Ectodermal cell (in vitro differentiated cells): Measurements from ENCODE around the gene C1QTNF5.

ENCODE experiments used
- H3K27ac ChIP-seq: 2 replicates; pipeline ENCODE4 v1.7.0; 2013; ENCODE audit warnings: mild to moderate bottlenecking, low read depth, low read length; ENCODE audit not compliant: insufficient read depth, poor library complexity, severe bottlenecking
- H3K27me3 ChIP-seq: 2 replicates; pipeline ENCODE4 v1.7.0; 2013; ENCODE audit warnings: mild to moderate bottlenecking, low read length; ENCODE audit not compliant: insufficient read depth, control insufficient read depth, poor library complexity, severe bottlenecking
- H3K36me3 ChIP-seq: one replicate; pipeline ENCODE4 v1.7.0; 2013; ENCODE audit warnings: low read length; ENCODE audit not compliant: control insufficient read depth, insufficient read depth
- H3K4me1 ChIP-seq: one replicate; pipeline ENCODE4 v1.7.0; 2013; ENCODE audit warnings: low read length; ENCODE audit not compliant: control insufficient read depth, insufficient read depth
- H3K4me3 ChIP-seq: 2 replicates; pipeline ENCODE4 v1.7.0; 2013; ENCODE audit warnings: low read depth, low read length, control low read depth; ENCODE audit not compliant: insufficient read depth
- H3K9me3 ChIP-seq: 2 replicates; pipeline ENCODE4 v1.7.0; 2013; ENCODE audit warnings: mild to moderate bottlenecking, low read length, moderate library complexity; ENCODE audit not compliant: control insufficient read depth
- WGBS, 2 experiments: methylation state at CpG; one replicate each; pipeline ENCODE4 v1.1.7; 2013; ENCODE audit warnings: missing lambda C conversion rate in 2 of 2; 5-methylcytosine and 5-hydroxymethylcytosine counted together

The C1QTNF5 gene

GRCh38 chr11:119365071-119365591 is 24.4 kb upstream of the C1QTNF5 start:
- Histone ChIP-seq H3K36me3 (no peaks in the 10 kb centered on the region), H3K27me3 (peaks cover 38% of the 10 kb centered on the region), H3K4me3 (no peak overlapping the region), H3K9me3 (no peaks in the 10 kb centered on the region), H3K27ac (no peak overlapping the region), H3K4me1 (peaks cover 56% of the 10 kb centered on the region)
- 77 to 81% methylated on average over 6 of the region's 6 CpGs for WGBS, 2 experiments

- Histone ChIP-seq H3K27ac (no peak overlapping the region), H3K4me3 (peak overlapping the region; percentile 36), H3K36me3 (peaks cover 3% of the 10 kb centered on the region), H3K9me3 (no peaks in the 10 kb centered on the region), H3K27me3 (peaks cover 38% of the 10 kb centered on the region), H3K4me1 (peaks cover 55% of the 10 kb centered on the region)
- WGBS, 2 experiments: 4% methylated on average over 88 of the region's 88 CpGs
Observed at GRCh38 chr11:119363851-119364590, 23.3 kb upstream of the C1QTNF5 start.

DNA sequence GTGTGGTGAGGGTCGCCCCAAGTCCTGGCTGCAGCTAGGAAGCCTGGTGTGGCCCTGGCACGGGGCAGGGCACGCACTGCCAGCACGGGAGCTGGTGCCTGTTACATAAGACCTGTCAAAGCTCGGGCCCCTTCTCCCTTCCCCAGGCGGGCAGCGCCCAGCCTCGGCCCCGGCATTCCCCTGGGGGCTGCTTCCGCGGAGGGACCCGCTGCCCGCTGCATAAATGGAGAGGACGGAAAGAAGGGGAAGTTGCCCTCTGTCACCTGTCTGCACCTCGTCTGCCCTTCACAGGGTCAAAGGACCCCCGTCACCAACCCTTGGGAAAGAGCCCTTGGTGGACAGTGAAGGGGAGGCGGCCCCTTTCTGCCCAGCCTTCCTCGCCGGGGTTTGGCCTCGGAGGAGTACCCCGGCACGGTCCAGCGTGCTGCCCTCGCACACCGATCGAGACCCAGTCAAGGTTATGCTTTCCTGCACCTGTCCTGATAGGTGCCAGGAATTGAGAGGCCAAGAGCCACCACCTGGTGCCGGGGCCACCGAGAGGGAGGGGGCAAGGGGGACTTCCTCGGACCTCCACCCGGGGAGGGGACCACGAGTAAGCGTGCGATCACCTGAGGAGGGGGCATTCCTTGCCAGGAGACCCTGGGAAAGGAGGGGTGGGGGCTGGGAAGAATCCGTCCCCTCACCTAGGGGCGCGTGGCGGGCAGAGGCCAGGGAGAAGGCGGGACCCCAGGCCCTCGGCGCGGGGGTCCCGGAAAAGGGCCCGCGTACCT is 22.6 kb upstream of the C1QTNF5 start:
- peaks cover 5% of the 10 kb centered on the region for H3K36me3 ChIP-seq
- WGBS, 2 experiments: 60 to 61% methylated on average over 44 of the region's 44 CpGs
- peak overlapping the region; percentile 36 for H3K4me3 ChIP-seq
- peaks cover 38% of the 10 kb centered on the region for H3K27me3 ChIP-seq
- no peak overlapping the region for H3K27ac ChIP-seq
- H3K4me1 ChIP-seq: peaks cover 47% of the 10 kb centered on the region
- H3K9me3 ChIP-seq: no peaks in the 10 kb centered on the region

GRCh38 chr11:119362741-119363080 is 22.0 kb upstream of the C1QTNF5 start:
- 92 to 96% methylated on average over 5 of the region's 5 CpGs for WGBS, 2 experiments
- Histone ChIP-seq H3K9me3 (no peaks in the 10 kb centered on the region), H3K27ac (no peak overlapping the region), H3K27me3 (peaks cover 38% of the 10 kb centered on the region), H3K4me3 (no peak overlapping the region), H3K36me3 (peaks cover 5% of the 10 kb centered on the region), H3K4me1 (peaks cover 41% of the 10 kb centered on the region)

DNA sequence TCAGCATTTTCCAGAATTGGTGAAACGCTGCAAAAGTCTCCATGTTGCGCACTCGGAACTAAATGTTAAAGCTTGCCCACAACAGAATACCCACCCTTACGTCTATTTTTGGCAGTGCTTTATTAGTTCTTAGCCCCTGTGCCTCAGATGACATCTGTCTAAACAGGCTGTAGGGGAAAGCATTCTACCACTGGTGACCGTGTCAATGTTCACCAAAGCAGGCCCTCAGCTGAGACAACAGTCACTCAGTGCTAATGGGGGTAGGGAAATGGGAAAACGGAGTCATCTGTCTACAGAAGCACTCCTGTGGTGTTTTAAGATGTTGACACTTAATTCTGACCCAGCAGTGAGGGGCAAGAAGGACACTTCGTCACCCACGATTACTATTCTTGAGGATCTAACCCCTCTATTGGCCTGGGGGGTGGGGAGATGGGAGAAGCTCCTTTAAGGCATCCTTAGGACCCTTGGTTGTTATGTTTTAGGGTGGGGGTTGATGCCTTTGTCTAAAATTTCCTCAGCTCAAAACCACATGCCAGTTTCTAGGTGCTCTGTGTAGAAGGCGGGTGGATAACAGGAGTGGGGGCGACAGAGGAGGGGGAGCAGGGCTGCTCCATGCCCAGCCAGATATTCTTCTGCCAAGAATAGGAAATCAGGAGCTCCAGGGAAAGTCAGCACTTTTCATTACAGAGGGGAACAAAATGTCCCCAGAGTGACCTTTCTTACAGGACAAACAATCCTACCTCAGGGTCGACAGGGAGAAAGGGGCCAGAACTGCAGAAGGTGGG is 21.4 kb upstream of the C1QTNF5 start:
- H3K4me1 ChIP-seq: peaks cover 36% of the 10 kb centered on the region
- no peaks in the 10 kb centered on the region for H3K9me3 ChIP-seq
- 78 to 80% methylated on average over 11 of the region's 11 CpGs for WGBS, 2 experiments
- no peak overlapping the region for H3K4me3 ChIP-seq
- H3K27me3 ChIP-seq: peaks cover 38% of the 10 kb centered on the region
- no peak overlapping the region for H3K27ac ChIP-seq
- H3K36me3 ChIP-seq: peaks cover 5% of the 10 kb centered on the region

DNA sequence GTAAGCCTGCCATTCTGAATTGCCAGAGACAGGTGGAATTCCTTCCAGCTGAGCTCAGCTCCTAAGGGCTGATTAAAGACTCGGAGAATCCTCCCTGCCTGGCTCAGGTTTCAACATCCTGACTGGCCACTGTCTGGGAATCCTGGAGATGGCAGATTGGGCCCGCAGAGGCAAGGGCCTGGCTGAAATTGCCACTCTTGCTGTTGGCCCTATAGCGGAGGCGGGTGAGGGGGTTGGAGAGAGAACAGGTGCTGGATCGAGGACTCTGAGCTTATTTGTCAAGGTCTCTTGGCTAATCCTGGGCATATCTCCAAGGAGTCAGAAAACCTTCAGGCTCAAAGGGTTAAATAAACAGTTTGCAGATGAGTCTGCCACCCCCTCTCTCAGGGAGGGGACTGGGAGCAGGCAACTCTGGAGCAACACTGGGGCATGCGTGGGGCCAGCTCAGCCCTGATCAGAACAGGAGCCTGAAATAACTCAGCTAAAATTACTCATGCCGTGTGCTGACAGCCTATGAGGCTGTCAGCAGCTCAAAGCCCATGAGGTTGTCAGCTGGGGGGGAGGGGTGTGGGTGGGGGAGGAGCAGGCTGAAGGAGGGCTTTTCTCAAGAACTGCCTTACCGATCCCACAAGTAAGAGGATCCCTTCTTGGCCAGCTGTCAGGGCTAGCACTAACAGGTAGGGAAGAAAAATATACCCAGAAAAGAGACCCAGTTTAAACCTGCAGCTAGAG is 20.5 kb upstream of the C1QTNF5 start:
- WGBS, 2 experiments: 8 to 10% methylated on average over 8 of the region's 8 CpGs
- H3K27me3 ChIP-seq: peaks cover 38% of the 10 kb centered on the region
- no peak overlapping the region for H3K4me3 ChIP-seq
- no peaks in the 10 kb centered on the region for H3K9me3 ChIP-seq
- H3K27ac ChIP-seq: no peak overlapping the region
- H3K4me1 ChIP-seq: peaks cover 33% of the 10 kb centered on the region
- H3K36me3 ChIP-seq: peaks cover 5% of the 10 kb centered on the region

GRCh38 chr11:119359365-119360214 is 18.9 kb upstream of the C1QTNF5 start:
- Histone ChIP-seq H3K4me1 (peaks cover 44% of the 10 kb centered on the region), H3K36me3 (peaks cover 5% of the 10 kb centered on the region), H3K27me3 (peaks cover 32% of the 10 kb centered on the region), H3K27ac (no peak overlapping the region), H3K9me3 (no peaks in the 10 kb centered on the region), H3K4me3 (no peak overlapping the region)
- 91 to 92% methylated on average over 10 of the region's 10 CpGs for WGBS, 2 experiments

DNA sequence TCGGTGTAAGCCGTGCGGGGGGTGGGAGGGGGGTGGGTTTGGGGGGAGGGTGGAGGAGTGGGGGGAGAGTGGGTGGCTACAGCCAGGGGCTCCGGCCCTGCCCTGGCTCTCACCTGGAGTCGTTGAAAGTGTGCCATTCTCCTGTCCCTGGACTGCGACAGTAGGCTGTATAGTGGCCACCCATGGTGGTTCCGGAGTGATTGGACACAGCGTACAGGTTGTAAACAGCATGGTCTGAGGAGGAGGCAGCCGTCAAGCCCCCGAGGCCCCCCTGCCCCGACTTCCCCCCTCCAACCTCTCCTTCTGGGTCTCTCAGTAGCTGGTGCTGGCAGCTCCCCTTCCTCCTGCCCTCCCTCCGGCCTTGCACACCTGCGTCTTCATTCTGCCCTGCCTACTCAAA is 16.4 kb upstream of the C1QTNF5 start:
- WGBS, 2 experiments: 80 to 82% methylated on average over 10 of the region's 13 CpGs
- Histone ChIP-seq H3K9me3 (no peaks in the 10 kb centered on the region), H3K27me3 (peaks cover 6% of the 10 kb centered on the region), H3K4me3 (no peak overlapping the region), H3K36me3 (peaks cover 5% of the 10 kb centered on the region), H3K4me1 (peaks cover 26% of the 10 kb centered on the region), H3K27ac (no peak overlapping the region)
